HepG2 (cell line): ENCODE measurements around the gene KIF1C. TPM values are rescaled to one million over a fixed set of nuclear protein-coding genes. Genes with fewer than 3 reads are reported as not detected.

Experiments
- ATF5 ChIP-seq: sonication (generic); formaldehyde crosslinking; IDR thresholded peaks from 2 replicates; pipeline ENCODE4 v1.4.0; 2020; ENCODE audit warnings: mild to moderate bottlenecking, low read depth, missing genetic modification reagents
- BATF2 ChIP-seq: sonication (generic); formaldehyde crosslinking; IDR thresholded peaks from 2 replicates; pipeline ENCODE4 v1.8.0; 2022; ENCODE audit warnings: mild to moderate bottlenecking, missing genetic modification reagents, moderate library complexity
- CC2D1A ChIP-seq: sonication (generic); formaldehyde crosslinking; IDR thresholded peaks from 2 replicates; pipeline ENCODE4 v1.8.1; 2023; ENCODE audit warnings: mild to moderate bottlenecking, missing genetic modification reagents
- ELF3 ChIP-seq: IDR thresholded peaks from 2 replicates; pipeline ENCODE4 v1.6.1; 2016; ENCODE audit warnings: missing genetic modification reagents, missing compliant biosample characterization
- GLMP ChIP-seq: sonication (generic); formaldehyde crosslinking; IDR thresholded peaks from 2 replicates; pipeline ENCODE4 v1.9.0; 2021; ENCODE audit warnings: missing genetic modification reagents, mild to moderate bottlenecking, borderline replicate concordance
- HNRNPH1 ChIP-seq: fragments of 200-400 bp; formaldehyde crosslinking; optimal IDR thresholded peaks from 2 replicates; pipeline ENCODE3; 2017; ENCODE audit warnings: mild to moderate bottlenecking, low read depth, low read length
- ISX ChIP-seq: sonication (generic); formaldehyde crosslinking; conservative IDR thresholded peaks from 2 replicates; pipeline ENCODE4 v1.5.0; 2020; ENCODE audit warnings: missing genetic modification reagents
- MXD3 ChIP-seq: IDR thresholded peaks from 2 replicates; pipeline ENCODE4 v1.6.1; 2016; ENCODE audit warnings: mild to moderate bottlenecking, missing biosample characterization, missing genetic modification reagents
- NFIB ChIP-seq: sonication (generic); formaldehyde crosslinking; IDR thresholded peaks from 2 replicates; pipeline ENCODE4 v1.9.0; 2021; ENCODE audit warnings: missing genetic modification reagents, mild to moderate bottlenecking, borderline replicate concordance
- NFRKB ChIP-seq: fragments of 450-650 bp; IDR thresholded peaks from 2 replicates; pipeline ENCODE4 v1.6.1; 2017
- RAD21 ChIP-seq: fragments of 450-650 bp; formaldehyde crosslinking; IDR thresholded peaks from 2 replicates; pipeline ENCODE4 v1.5.0; 2020; ENCODE audit warnings: mild to moderate bottlenecking
- RXRB ChIP-seq: IDR thresholded peaks from 2 replicates; pipeline ENCODE4 v1.6.1; 2016; ENCODE audit warnings: borderline replicate concordance, missing genetic modification reagents, missing compliant biosample characterization
- THAP11 ChIP-seq: IDR thresholded peaks from 2 replicates; pipeline ENCODE4 v1.6.1; 2016; ENCODE audit warnings: missing biosample characterization, missing genetic modification reagents
- ZBTB39 ChIP-seq: sonication (generic); formaldehyde crosslinking; IDR thresholded peaks from 2 replicates; pipeline ENCODE4 v1.5.0; 2020; ENCODE audit warnings: missing genetic modification reagents
- ZBTB46 ChIP-seq: sonication (generic); formaldehyde crosslinking; IDR thresholded peaks from 2 replicates; pipeline ENCODE4 v1.4.0; 2020; ENCODE audit warnings: mild to moderate bottlenecking, missing genetic modification reagents, borderline replicate concordance
- ZFYVE20 ChIP-seq: sonication (generic); formaldehyde crosslinking; IDR thresholded peaks from 2 replicates; pipeline ENCODE4 v1.8.0; 2023; ENCODE audit warnings: low read depth, mild to moderate bottlenecking, moderate library complexity, missing genetic modification reagents, borderline replicate concordance
- ZNF432 ChIP-seq: sonication (generic); formaldehyde crosslinking; IDR thresholded peaks from 2 replicates; pipeline ENCODE4 v1.5.0; 2020; ENCODE audit warnings: missing genetic modification reagents, mild to moderate bottlenecking, borderline replicate concordance
- ZNF589 ChIP-seq: sonication (generic); formaldehyde crosslinking; conservative IDR thresholded peaks from 2 replicates; pipeline ENCODE4 v1.8.0; 2022; ENCODE audit warnings: mild to moderate bottlenecking, moderate library complexity, missing genetic modification reagents
- ZNF597 ChIP-seq: sonication (generic); formaldehyde crosslinking; IDR thresholded peaks from 2 replicates; pipeline ENCODE4 v1.5.0; 2020; ENCODE audit warnings: missing genetic modification reagents
- ZNF607 ChIP-seq: sonication (generic); formaldehyde crosslinking; IDR thresholded peaks from 2 replicates; pipeline ENCODE4 v1.5.1; 2020; ENCODE audit warnings: missing genetic modification reagents, mild to moderate bottlenecking, borderline replicate concordance
- ZNF776 ChIP-seq: sonication (generic); formaldehyde crosslinking; IDR thresholded peaks from 2 replicates; pipeline ENCODE4 v1.4.0; 2020; ENCODE audit warnings: mild to moderate bottlenecking, missing genetic modification reagents
- ZNF782 ChIP-seq: sonication (generic); formaldehyde crosslinking; IDR thresholded peaks from 2 replicates; pipeline ENCODE4 v1.4.0; 2020; ENCODE audit warnings: missing genetic modification reagents, mild to moderate bottlenecking, borderline replicate concordance
- ZSCAN25 ChIP-seq: sonication (generic); formaldehyde crosslinking; IDR thresholded peaks from 2 replicates; pipeline ENCODE4 v1.8.0; 2022; ENCODE audit warnings: mild to moderate bottlenecking, missing genetic modification reagents
- polyA plus RNA-seq, 8 experiments: library from polyadenylated mRNA; depleted of rRNA in 3 of 8; stranded (reverse) in 7 of 8; unstranded in 1 of 8; fragments of >200 nt; fragmentation: Illumina TruSeq in 4 of 8; extraction: Trizol in 4 of 8; gene quantifications; 2 replicates each; pipeline versions ENCODE4 v1.2.1 to v1.2.3, GENCODE V29; 2011 to 2016; ENCODE audit warnings: low read depth in 4 of 8, missing spikeins in 1 of 8, mixed read lengths in 1 of 8; ENCODE audit not compliant: insufficient read depth in 1 of 8
- total RNA-seq, 5 experiments: library from RNA; depleted of rRNA; stranded (reverse); fragments of >200 nt; fragmentation: Illumina TruSeq; extraction: Trizol; gene quantifications; 2 replicates each; pipeline ENCODE4 v1.2.3, GENCODE V29; 2016; ENCODE audit warnings: low read depth in 1 of 5

The KIF1C gene
- total and polyA plus RNA-seq, 2 of the 13 experiments (the other 11 are each of a cell fraction or from before 2014, with no cell fraction given), result 70.0 to 104 TPM

- TF ChIP-seq ATF5 (no peak), THAP11 (CRISPR knock-in tag) (no peak; the same call in 1 of the 2 replicates), ELF3 (CRISPR knock-in tag) (peak; percentile 18; the same call in 1 of the 2 replicates), ZNF782 (CRISPR knock-in tag) (no peak), RXRB (peak; percentile 29; the same call in 1 of the 2 replicates), CC2D1A (CRISPR knock-in tag) (no peak), ZNF589 (CRISPR knock-in tag) (no peak), ZNF597 (CRISPR knock-in tag) (no peak), NFRKB (no peak), ZNF607 (CRISPR knock-in tag) (no peak), ZNF776 (CRISPR knock-in tag) (no peak), HNRNPH1 (no peak), ZSCAN25 (no peak), ZFYVE20 (CRISPR knock-in tag) (no peak), GLMP (no peak), ZBTB46 (CRISPR knock-in tag) (no peak), MXD3 (no peak), ZNF432 (no peak), ZBTB39 (CRISPR knock-in tag) (no peak), BATF2 (no peak), NFIB (CRISPR knock-in tag) (no peak), ISX (CRISPR knock-in tag) (no peak), RAD21 (no peak)
Observed at GRCh38 chr17:4969551-4970173, 28.1 kb upstream of the KIF1C start (continued).
